Bronchial epithelial cell (primary cell): ENCODE results near the gene VPS41. TPM values are rescaled to one million over a fixed set of nuclear protein-coding genes. Genes with fewer than 3 reads are reported as not detected.

ENCODE experiments used
- DNase-seq: peaks from one replicate; pipeline ENCODE4 v3.0.0-alpha.2; 2010; ENCODE audit warnings: low read depth
- FAIRE-seq: peaks from 2 replicates; lab custom pipeline; 2011; peaks lifted over from hg19 to GRCh38; lab: Jason Lieb, UNC
- H3K27me3 ChIP-seq: 2 replicates; pipeline ENCODE4 v1.5.1; 2011; ENCODE audit warnings: low read length; ENCODE audit not compliant: control insufficient read depth, insufficient read depth
- H3K36me3 ChIP-seq: 2 replicates; pipeline ENCODE4 v1.5.1; 2011; ENCODE audit warnings: low read length; ENCODE audit not compliant: control insufficient read depth, insufficient read depth
- H3K4me3 ChIP-seq: 2 replicates; pipeline ENCODE4 v1.5.1; 2011; ENCODE audit warnings: mild to moderate bottlenecking, low read depth, low read length, control low read depth
- total RNA-seq: library from RNA; depleted of rRNA; stranded (reverse); fragments of >200 nt; gene quantifications from 2 replicates; pipeline ENCODE4 v1.2.1, GENCODE V29; 2014
- TF ChIP-seq, protein P1 (sequence below): IDR thresholded peaks from 2 replicates; pipeline ENCODE4 v1.5.1; 2011; ENCODE audit warnings: mild to moderate bottlenecking, moderate library complexity, low read length, control low read depth, inconsistent platforms; ENCODE audit not compliant: insufficient read depth, severe bottlenecking

Gene VPS41
- total RNA-seq, 1 donor from 2014 or later: 32.9 TPM

DNA sequence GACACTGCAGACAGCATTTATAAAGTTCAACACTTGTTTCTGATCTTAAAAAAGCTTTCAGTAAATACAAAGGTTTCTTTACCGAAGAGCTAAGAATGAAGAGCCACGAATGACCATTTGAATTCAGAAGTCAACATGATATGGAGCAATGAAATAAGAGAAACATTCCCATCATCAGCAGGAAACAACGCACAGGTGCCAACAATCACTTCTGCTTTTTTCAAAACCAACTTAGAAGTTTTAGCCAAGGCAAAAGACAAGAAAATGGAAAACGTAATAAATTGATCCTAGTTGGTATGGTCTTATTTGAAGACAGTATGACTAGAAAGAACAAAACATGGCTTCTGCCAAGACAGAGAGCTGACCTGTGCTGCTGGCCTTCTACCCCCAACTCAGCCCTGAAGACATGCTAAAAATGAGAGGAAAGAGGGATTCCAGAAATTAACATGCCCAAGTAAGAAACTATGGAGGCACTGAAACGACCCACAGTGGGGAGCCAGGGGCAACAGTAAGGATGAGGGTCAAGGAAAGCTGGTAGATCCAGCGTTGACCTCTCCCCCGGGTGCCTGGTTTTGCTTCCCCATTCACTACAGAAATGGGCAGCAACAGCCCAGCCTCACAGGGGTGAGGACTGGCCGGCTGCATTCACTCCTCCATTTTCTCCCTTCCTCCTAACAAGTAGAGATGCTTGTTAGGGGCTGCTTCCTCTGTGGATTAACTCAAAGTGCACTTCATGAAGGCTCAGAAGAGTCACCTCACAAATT is 30.1 kb downstream of the VPS41 start:
- no peak for FAIRE-seq
- no peak for DNase-seq
- TF ChIP-seq, protein P1, sequence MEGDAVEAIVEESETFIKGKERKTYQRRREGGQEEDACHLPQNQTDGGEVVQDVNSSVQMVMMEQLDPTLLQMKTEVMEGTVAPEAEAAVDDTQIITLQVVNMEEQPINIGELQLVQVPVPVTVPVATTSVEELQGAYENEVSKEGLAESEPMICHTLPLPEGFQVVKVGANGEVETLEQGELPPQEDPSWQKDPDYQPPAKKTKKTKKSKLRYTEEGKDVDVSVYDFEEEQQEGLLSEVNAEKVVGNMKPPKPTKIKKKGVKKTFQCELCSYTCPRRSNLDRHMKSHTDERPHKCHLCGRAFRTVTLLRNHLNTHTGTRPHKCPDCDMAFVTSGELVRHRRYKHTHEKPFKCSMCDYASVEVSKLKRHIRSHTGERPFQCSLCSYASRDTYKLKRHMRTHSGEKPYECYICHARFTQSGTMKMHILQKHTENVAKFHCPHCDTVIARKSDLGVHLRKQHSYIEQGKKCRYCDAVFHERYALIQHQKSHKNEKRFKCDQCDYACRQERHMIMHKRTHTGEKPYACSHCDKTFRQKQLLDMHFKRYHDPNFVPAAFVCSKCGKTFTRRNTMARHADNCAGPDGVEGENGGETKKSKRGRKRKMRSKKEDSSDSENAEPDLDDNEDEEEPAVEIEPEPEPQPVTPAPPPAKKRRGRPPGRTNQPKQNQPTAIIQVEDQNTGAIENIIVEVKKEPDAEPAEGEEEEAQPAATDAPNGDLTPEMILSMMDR: no peak
- Histone ChIP-seq H3K27me3 (no peaks in the 10 kb centered on the region), H3K4me3 (no peak overlapping the region), H3K36me3 (no peaks in the 10 kb centered on the region)

DNA sequence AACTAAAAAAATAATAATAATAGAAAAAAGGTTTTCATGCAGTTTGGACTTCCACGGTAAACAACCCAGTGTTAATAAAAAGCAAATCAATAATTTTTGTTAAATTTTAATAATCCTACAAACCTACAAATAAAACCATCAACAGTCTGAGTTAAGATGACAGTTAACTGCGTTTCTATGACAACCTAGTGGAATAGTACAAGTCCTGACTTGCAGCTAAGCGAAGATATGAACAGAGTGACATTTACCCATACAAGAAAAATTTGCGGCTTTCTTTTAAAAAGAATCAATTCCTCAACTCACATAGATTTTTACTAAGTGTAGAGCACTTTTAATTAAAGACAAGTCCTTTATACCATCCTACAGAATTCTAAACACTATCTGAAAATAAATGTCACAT is 35.6 kb downstream of the VPS41 start:
- Histone ChIP-seq H3K4me3 (no peak overlapping the region), H3K27me3 (no peaks in the 10 kb centered on the region), H3K36me3 (peaks cover 3% of the 10 kb centered on the region)
- FAIRE-seq (no peak), DNase-seq (peak; percentile 47)
- TF ChIP-seq, protein P1: no peak

DNA sequence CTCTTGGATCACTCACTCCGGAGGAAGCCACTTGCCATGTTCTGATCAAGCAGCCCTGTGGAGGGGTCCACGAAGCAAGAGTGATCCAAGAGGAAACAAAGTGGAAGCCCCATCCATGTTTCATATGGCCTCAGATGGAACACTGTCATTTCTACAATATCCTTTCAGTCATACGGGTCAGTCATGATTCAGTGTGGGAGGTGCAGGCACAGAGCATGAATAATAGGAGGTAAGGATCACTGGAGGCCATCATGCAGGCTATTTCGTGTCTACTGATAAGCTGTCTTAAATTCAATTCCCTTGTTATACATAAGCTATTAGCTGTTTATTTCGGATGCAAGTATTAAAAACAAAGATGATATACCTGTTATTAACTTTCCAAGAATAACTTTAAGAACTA is 36.8 kb downstream of the VPS41 start:
- no peaks in the 10 kb centered on the region for H3K27me3 ChIP-seq
- TF ChIP-seq, protein P1: no peak
- peak; percentile 18 for FAIRE-seq
- H3K36me3 ChIP-seq: peaks cover 5% of the 10 kb centered on the region
- H3K4me3 ChIP-seq: no peak overlapping the region
- DNase-seq: peak; percentile 32

- no peak for FAIRE-seq
- H3K27me3 ChIP-seq: no peaks in the 10 kb centered on the region
Observed at GRCh38 chr7:38870147-38870546, 38.8 kb downstream of the VPS41 start.

GRCh38 chr7:38863601-38864291 is 45.2 kb downstream of the VPS41 start:
- Histone ChIP-seq H3K36me3 (peaks cover 3% of the 10 kb centered on the region), H3K4me3 (no peak overlapping the region)
- FAIRE-seq: no peak

More at GRCh38 chr7:38870147-38870546, 38.8 kb downstream of the VPS41 start:
- TF ChIP-seq, protein P1: no peak
- no peak for DNase-seq
- peaks cover 6% of the 10 kb centered on the region for H3K36me3 ChIP-seq
- no peak overlapping the region for H3K4me3 ChIP-seq

More at GRCh38 chr7:38863601-38864291, 45.2 kb downstream of the VPS41 start:
- TF ChIP-seq, protein P1: no peak
- DNase-seq: peak; percentile 89
- no peaks in the 10 kb centered on the region for H3K27me3 ChIP-seq
